PFSK-1 (cell line): ENCODE data around the gene MBLAC1.

ENCODE experiments used
- FOXP2 ChIP-seq: optimal IDR thresholded peaks from 2 replicates; pipeline ENCODE3; 2011; ENCODE audit warnings: borderline replicate concordance, control low read depth, inconsistent platforms; ENCODE audit not compliant: insufficient read depth; ENCODE audit errors: extremely low read length, extremely low read depth
- POLR2AphosphoS5 ChIP-seq: IDR thresholded peaks from 2 replicates; pipeline ENCODE4 v1.6.1; 2012; ENCODE audit warnings: low read depth, mild to moderate bottlenecking, control low read depth, low read length, moderate library complexity
- REST ChIP-seq, 2 experiments: IDR thresholded peaks; 2 replicates each; pipeline versions ENCODE4 v1.6.1 to v1.8.0; 2011 to 2012; ENCODE audit warnings: low read depth in 2 of 2, low read length in 2 of 2, control low read depth in 1 of 2, inconsistent platforms in 1 of 2, mild to moderate bottlenecking in 1 of 2, moderate library complexity in 1 of 2; ENCODE audit not compliant: insufficient read depth in 1 of 2
- SIN3A ChIP-seq: IDR thresholded peaks from 2 replicates; pipeline ENCODE4 v1.6.1; 2012; ENCODE audit warnings: mild to moderate bottlenecking, low read length, moderate library complexity, borderline replicate concordance; ENCODE audit not compliant: insufficient read depth
- TAF1 ChIP-seq: IDR thresholded peaks from 2 replicates; pipeline ENCODE4 v1.6.1; 2012; ENCODE audit warnings: low read length, control low read depth, borderline replicate concordance; ENCODE audit not compliant: insufficient read depth

The MBLAC1 gene

DNA sequence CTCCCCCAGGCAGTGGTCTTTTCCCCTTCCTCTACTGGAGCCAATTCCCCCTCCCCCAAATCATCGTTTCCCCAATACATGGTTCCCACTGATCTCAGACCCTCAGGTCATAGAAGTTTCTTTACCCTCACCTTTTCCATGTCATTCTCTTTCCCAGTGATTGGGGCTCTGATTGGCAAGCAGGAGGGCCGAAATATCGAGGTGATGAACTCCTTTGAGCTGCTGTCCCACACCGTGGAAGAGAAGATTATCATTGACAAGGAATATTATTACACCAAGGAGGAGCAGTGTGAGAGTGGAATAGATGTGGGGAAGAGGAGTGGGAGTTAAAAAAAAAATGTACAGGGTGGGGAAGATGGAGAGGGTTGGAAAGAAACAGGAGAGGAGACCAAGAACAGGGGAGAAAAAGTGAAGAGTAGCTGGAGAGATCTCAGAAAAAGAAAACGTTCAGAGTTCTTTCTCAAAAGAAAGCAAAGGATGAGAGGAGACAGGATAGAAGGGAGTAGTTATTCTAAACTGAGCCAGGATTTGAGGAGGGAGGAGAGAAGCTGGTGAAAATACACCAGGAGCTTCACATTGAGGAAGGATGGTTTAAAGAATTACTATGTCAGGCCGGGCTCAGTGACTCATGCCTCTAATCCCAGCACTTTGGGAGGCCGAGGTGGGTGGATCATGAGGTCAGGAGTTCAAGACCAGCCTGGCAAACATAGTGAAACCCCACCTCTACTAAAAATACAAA, 37.1 kb upstream of the MBLAC1 start:
- TF ChIP-seq POLR2AphosphoS5, result no peak
- TF ChIP-seq SIN3A, result no peak
- TF ChIP-seq REST (IDR thresholded peaks at IDR 0.05; ENCODE audit: insufficient read depth in 1 of 2, low read depth in 2 of 2, low read length in 2 of 2), result no peak
- no peak for TF ChIP-seq TAF1
- TF ChIP-seq FOXP2, result no peak

DNA sequence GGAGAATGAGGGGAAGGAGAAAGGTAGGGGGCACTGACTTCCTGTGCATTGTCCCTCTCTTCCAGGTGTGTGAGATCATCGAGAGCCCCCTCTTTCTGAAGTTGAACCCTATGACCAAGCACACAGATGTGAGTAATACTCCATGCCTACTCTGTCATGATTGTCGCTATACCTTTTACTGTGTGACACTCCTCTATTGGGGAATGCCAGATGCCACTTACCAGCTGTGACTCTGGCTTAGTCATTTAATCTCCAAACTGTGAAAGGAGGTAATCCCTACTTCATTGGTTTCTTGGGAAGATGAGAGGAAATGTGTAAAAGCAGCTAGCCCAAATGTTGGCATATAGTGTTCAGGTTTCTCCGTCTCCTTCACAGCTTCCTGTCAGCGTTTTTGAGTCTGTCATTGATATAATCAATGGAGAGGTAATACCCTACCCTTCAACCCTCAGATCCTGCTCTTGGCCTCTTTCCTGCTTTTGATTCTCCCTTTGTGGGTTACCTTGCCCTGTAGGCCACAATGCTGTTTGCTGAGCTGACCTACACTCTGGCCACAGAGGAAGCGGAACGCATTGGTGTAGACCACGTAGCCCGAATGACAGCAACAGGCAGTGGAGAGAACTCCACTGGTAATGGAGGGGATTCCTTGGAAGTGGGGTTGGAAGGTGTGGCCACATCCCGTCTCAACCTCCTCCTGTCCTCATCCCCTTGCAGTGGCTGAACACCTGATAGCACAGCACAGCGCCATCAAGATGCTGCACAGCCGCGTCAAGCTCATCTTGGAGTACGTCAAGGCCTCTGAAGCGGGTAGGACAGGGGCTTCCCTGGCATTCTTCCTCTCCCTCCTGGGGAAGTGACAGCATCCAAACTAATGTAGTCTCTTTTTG, 36.0 kb upstream of the MBLAC1 start:
- TF ChIP-seq SIN3A (no peak), POLR2AphosphoS5 (0 out of 2 replicates have a peak, but pooled peaks have one; percentile 5)

DNA sequence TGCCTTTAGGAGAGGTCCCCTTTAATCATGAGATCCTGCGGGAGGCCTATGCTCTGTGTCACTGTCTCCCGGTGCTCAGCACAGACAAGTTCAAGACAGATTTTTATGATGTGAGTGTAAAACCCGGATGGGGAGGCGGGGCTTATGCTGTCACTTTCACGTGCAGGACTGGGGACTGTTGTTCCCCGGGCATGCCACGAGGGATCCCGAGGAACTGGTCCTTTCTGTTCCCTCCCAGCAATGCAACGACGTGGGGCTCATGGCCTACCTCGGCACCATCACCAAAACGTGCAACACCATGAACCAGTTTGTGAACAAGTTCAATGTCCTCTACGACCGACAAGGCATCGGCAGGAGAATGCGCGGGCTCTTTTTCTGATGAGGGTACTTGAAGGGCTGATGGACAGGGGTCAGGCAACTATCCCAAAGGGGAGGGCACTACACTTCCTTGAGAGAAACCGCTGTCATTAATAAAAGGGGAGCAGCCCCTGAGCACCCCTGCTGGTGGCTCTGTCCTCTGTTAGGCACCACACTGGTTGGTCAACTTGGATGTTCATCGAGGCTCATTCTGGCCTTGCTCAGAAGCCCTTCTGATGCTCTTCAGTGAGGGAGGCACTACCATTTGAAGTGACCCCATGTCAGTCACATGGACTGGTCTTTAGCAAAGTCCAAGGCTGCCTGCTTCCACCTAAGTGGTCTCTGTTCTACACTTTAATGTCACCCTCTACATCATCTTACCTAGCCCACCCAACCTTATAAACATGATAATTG, 35.2 kb upstream of the MBLAC1 start:
- TF ChIP-seq POLR2AphosphoS5 (peak; percentile 44; the same call in 1 of the 2 replicates), REST (IDR thresholded peaks at IDR 0.05; ENCODE audit: insufficient read depth in 1 of 2, low read depth in 2 of 2, low read length in 2 of 2) (no peak), SIN3A (no peak), FOXP2 (no peak), TAF1 (no peak)

GRCh38 chr7:100093054-100093453, 33.7 kb upstream of the MBLAC1 start:
- TF ChIP-seq REST (IDR thresholded peaks at IDR 0.05; ENCODE audit: insufficient read depth in 1 of 2, low read depth in 2 of 2, low read length in 2 of 2), result no peak
- TF ChIP-seq POLR2AphosphoS5, result no peak; the same call in 1 of the 2 replicates
- no peak for TF ChIP-seq SIN3A
- TF ChIP-seq TAF1, result no peak
- TF ChIP-seq FOXP2, result no peak

- TF ChIP-seq TAF1 (no peak), REST (IDR thresholded peaks at IDR 0.05; ENCODE audit: insufficient read depth in 1 of 2, low read depth in 2 of 2, low read length in 2 of 2) (no peak), SIN3A (no peak), POLR2AphosphoS5 (no peak; the same call in 1 of the 2 replicates), FOXP2 (no peak)
Observed at GRCh38 chr7:100093498-100093897, 33.3 kb upstream of the MBLAC1 start.
